Measurements from ENCODE around the gene LRRC7. TPM values are rescaled to one million over a fixed set of nuclear protein-coding genes. Genes with fewer than 3 reads are reported as not detected.

LRRC7 gene
- total and polyA plus RNA-seq, 2 of the 13 experiments (the other 11 are each of a cell fraction or from before 2014, with no cell fraction given) = not detected

DNA sequence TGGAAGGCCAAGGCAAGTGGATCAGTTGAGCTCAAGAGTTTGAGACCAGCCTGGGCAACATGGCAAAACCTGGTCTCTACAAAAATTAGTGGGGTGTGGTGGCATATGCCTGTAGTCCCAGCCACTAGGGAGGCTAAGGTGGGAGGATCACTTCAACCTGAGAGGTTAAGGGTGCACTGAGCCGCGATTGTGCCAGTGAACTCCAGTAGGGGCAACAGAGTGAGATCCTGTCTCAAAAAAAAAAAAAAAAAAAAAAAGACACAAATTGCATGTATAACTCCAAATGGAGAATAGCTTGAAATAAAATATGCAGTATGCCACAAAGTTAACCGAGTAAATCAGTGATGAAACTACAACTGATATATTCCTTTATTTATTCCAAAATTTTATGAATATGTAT lies 586.0 kb downstream of the LRRC7 start (continued):
- TF ChIP-seq PHF5A (CRISPR knock-in tag; IDR thresholded peaks at IDR 0.05; ENCODE audit: low read depth, unreplicated experiment) (no peak), ZNF180 (CRISPR knock-in tag; IDR thresholded peaks at IDR 0.05; ENCODE audit: borderline replicate concordance, low read depth) (no peak), ZBTB20 (CRISPR knock-in tag; IDR thresholded peaks at IDR 0.05; ENCODE audit: borderline replicate concordance, low read depth) (no peak)

DNA sequence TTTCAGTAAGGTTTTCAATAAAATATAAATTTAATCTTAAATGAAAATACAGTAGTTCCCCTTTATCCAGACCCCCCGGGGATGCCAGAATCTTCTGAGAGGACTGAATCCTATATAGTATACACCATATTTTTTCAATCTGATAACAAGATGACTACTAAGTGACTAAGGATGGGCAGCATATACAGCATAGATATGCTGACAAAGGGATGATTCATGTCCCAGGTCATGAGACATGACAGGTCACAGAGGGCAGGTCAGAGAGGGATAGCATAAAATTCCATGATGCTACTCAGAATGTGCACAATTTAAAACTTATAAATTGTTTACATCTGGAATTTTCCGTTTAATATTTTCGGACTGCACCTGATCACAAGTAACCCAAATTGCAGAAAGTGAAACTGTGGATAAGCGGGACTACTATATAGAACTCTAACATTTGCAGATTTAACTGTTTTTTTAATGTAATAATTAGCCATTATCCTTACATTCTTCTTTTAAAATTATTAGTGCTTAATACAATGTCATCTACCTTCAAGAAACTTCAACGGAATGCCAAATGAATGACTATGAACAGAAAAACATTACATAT lies 588.9 kb downstream of the LRRC7 start:
- intact Hi-C loops (cut with micrococcal nuclease; ENCODE audit: unreplicated experiment) = no loop called here
- ChIA-PET CTCF (ENCODE audit: low intra/inter-chr PET ratio, low total read pairs) (no interaction called here), POLR2A (no interaction called here)
- Histone ChIP-seq H3K27ac (ENCODE audit: extremely low read length, insufficient read depth, low read length) (no peak overlapping the region), H2AFZ (ENCODE audit: low read length) (no peak overlapping the region), H3K36me3 (replicated peaks in 1 of 2; ENCODE audit: control insufficient read depth in 1 of 2, insufficient read depth in 2 of 2, low read length in 2 of 2) (peaks cover 0 to 3% of the 10 kb centered on the region in 2 experiments; a peak in 1 of 5 replicates), H3K79me2 (ENCODE audit: insufficient read depth, low read length) (no peaks in the 10 kb centered on the region), H4K20me1 (ENCODE audit: insufficient read depth, low read length) (no peaks in the 10 kb centered on the region), H3K27me3 (ENCODE audit: control insufficient read depth in 1 of 2, insufficient read depth in 2 of 2, low read length in 2 of 2) (no peaks in the 10 kb centered on the region), H3K9me3 (ENCODE audit: low read length) (no peaks in the 10 kb centered on the region), H3K4me2 (ENCODE audit: low read depth, low read length) (no peak overlapping the region), H3K4me3 (replicated peaks in 1 of 3; ENCODE audit: insufficient read depth in 1 of 3, low read depth in 2 of 3, low read length in 3 of 3) (no peak overlapping the region), H3K4me1 (ENCODE audit: insufficient read depth, low read length) (no peaks in the 10 kb centered on the region), H3K9ac (ENCODE audit: insufficient read depth, low read depth, low read length) (no peak overlapping the region)
- DNase-seq (ENCODE audit: low spot score) (peak; percentile 42), FAIRE-seq (no peak), ATAC-seq (peak; percentile 40; the same call in 1 of the 3 replicates)
- in situ Hi-C loops (cut with HindIII; ENCODE audit: extremely low pct_ligation_motif_present, low pct_unique_long_range_greater_than_20kb) = no loop called here
- BruUV-seq (replicated peaks) = no TSS peak
- 97% methylated on average over 5 of the region's 5 CpGs for WGBS (ENCODE audit: low lambda C conversion rate)
- no peak for TF ChIP-seq ZNF766 (CRISPR knock-in tag; IDR thresholded peaks at IDR 0.05; ENCODE audit: borderline replicate concordance)
- no peak for TF ChIP-seq HOXD1 (CRISPR knock-in tag; IDR thresholded peaks at IDR 0.05)
- TF ChIP-seq, protein P1, sequence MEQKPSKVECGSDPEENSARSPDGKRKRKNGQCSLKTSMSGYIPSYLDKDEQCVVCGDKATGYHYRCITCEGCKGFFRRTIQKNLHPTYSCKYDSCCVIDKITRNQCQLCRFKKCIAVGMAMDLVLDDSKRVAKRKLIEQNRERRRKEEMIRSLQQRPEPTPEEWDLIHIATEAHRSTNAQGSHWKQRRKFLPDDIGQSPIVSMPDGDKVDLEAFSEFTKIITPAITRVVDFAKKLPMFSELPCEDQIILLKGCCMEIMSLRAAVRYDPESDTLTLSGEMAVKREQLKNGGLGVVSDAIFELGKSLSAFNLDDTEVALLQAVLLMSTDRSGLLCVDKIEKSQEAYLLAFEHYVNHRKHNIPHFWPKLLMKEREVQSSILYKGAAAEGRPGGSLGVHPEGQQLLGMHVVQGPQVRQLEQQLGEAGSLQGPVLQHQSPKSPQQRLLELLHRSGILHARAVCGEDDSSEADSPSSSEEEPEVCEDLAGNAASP (CRISPR knock-in tag; IDR thresholded peaks at IDR 0.05; ENCODE audit: borderline replicate concordance) = no peak
- TF ChIP-seq REPIN1 (CRISPR knock-in tag; IDR thresholded peaks at IDR 0.05; ENCODE audit: borderline replicate concordance, low read depth) = no peak
- no peak for TF ChIP-seq ZMYM3 (CRISPR knock-in tag; IDR thresholded peaks at IDR 0.05)
- no peak for TF ChIP-seq TEAD3 (CRISPR knock-in tag; optimal IDR thresholded peaks at IDR 0.05; ENCODE audit: borderline replicate concordance)
- TF ChIP-seq ZNF256 (CRISPR knock-in tag; conservative IDR thresholded peaks at IDR 0.05) = no peak
- TF ChIP-seq ZBTB1 (CRISPR knock-in tag; IDR thresholded peaks at IDR 0.05; ENCODE audit: borderline replicate concordance) = no peak
- TF ChIP-seq, protein P2, sequence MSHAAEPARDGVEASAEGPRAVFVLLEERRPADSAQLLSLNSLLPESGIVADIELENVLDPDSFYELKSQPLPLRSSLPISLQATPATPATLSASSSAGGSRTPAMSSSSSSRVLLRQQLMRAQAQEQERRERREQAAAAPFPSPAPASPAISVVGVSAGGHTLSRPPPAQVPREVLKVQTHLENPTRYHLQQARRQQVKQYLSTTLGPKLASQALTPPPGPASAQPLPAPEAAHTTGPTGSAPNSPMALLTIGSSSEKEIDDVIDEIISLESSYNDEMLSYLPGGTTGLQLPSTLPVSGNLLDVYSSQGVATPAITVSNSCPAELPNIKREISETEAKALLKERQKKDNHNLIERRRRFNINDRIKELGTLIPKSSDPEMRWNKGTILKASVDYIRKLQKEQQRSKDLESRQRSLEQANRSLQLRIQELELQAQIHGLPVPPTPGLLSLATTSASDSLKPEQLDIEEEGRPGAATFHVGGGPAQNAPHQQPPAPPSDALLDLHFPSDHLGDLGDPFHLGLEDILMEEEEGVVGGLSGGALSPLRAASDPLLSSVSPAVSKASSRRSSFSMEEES (CRISPR knock-in tag; IDR thresholded peaks at IDR 0.05) = 0 out of 2 replicates have a peak, but pooled peaks have one; percentile 33
- no peak for TF ChIP-seq PHF20 (CRISPR knock-in tag; IDR thresholded peaks at IDR 0.05)
- TF ChIP-seq, protein P3, sequence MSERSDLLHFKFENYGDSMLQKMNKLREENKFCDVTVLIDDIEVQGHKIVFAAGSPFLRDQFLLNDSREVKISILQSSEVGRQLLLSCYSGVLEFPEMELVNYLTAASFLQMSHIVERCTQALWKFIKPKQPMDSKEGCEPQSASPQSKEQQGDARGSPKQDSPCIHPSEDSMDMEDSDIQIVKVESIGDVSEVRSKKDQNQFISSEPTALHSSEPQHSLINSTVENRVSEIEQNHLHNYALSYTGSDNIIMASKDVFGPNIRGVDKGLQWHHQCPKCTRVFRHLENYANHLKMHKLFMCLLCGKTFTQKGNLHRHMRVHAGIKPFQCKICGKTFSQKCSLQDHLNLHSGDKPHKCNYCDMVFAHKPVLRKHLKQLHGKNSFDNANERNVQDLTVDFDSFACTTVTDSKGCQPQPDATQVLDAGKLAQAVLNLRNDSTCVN (CRISPR knock-in tag; IDR thresholded peaks at IDR 0.05; ENCODE audit: borderline replicate concordance) = no peak
- no peak for TF ChIP-seq NFIC (IDR thresholded peaks at IDR 0.05; ENCODE audit: low read length)
- no peak for TF ChIP-seq ISL2 (CRISPR knock-in tag; IDR thresholded peaks at IDR 0.05)
- TF ChIP-seq MAFK (conservative IDR thresholded peaks at IDR 0.05 in 1 of 2, IDR thresholded peaks at IDR 0.05 in 1 of 2; ENCODE audit: low read length in 2 of 2) = 0 out of 4 replicates have a peak, but pooled peaks have one; percentile 10 to 21
- TF ChIP-seq, protein P4, sequence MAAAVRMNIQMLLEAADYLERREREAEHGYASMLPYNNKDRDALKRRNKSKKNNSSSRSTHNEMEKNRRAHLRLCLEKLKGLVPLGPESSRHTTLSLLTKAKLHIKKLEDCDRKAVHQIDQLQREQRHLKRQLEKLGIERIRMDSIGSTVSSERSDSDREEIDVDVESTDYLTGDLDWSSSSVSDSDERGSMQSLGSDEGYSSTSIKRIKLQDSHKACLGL (CRISPR knock-in tag; IDR thresholded peaks at IDR 0.05) = no peak
- no peak for TF ChIP-seq ZNF264 (CRISPR knock-in tag; IDR thresholded peaks at IDR 0.05)
- peak; percentile 64 for TF ChIP-seq FOSL2 (CRISPR knock-in tag; IDR thresholded peaks at IDR 0.05)

All from HepG2 (cell line).